ENCODE results near the gene PIF1.

The PIF1 gene

DNA sequence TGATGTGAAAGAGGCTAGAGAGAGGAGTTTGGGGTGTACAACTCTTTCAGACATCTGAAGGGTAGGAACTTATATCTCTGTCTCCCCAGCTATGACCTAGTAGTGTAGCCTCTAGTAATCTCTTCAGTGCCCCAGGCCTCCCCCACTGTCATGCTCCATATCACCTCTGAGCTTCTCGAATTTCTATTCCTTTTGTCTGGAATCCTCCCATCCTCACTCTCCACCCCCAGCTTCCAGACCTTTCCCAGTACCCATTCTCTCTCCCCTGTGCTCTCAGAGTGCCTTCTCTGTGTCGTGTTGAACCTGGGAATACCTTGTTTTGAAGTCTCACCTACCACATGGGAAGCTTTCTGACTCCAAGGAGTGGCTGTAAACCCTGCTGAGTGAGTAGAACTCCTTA is 46.4 kb downstream of the PIF1 start:
- Mint-ChIP-seq H3K27ac (no peak overlapping the region), H3K9me3 (ENCODE audit: low read depth) (no peaks in the 10 kb centered on the region), H3K4me1 (ENCODE audit: low read depth) (peaks cover 7% of the 10 kb centered on the region), H3K27me3 (peaks cover 12% of the 10 kb centered on the region), H3K36me3 (no peaks in the 10 kb centered on the region), H3K4me3 (no peak overlapping the region)

DNA sequence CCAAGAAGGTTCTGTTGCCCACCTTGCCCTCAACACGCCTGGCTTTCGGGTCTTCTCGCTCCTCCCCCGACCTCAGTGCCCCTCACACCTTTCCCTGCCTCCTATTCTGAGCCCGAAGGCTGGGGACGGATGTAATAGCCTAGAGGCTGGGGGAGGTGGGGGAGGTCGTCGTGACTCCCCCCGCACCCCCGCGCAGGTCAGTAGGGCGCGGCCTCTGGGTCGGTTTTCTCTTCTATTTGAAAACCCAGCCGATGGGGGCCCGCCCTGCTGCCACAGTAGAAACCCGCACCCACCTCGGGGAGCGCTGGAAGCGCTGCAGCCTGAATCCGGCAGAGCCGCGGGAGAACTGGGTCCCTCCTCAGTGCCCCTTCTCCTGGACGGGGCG is 49.1 kb downstream of the PIF1 start:
- no peaks in the 10 kb centered on the region for H3K9me3 Mint-ChIP-seq (ENCODE audit: low read depth)

DNA sequence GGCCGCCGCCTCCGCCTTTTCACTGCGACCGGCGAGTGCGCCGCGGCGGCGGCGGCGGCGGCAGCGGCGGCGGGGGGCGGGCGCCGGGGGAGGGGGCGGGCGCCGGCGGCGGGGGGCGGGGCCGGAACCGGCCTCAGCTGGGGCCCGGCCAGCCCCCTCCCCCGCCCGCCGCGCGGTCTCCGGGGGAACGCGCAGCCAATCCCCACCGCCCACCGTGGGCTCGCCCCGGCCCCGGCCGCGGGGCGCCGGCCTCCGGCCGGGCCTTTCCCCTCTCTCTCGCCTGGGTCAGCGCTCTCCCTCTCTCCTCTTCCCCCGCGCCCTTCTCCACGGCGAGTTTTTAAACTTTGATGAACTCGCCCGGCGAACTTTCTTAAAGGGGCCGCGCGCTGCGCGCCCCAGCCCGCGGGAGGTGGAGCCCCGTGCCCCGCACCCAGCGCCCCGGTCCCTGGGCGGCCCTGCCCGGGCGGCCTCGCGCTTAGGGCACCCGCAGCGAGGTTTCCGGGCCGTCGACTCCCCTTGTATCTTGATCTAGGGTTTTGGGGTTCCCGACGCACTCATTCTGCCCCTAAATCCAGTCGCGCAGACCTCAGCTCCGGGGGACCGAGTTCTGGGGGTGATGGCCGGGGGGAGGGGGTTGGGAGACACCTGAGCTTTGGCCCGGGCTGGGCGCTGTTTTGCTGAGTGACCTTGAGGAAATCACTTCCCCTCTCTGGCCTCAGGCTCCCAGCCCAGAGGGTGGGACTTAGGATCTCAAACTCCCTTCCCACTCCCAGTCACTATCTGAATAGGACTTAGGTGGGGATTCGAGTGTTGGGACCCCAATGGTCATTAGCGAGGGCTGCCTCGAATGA is 49.7 kb downstream of the PIF1 start, which contains the start of gene RBPMS2:
TSS of gene RBPMS2 (minus strand) at position 39 of the 851 bp plus-strand sequence. CDS start 270 bp downstream, outside the sequence.
- Mint-ChIP-seq H3K9me3 (ENCODE audit: low read depth) (no peaks in the 10 kb centered on the region), H3K27me3 (peaks cover 21% of the 10 kb centered on the region), H3K4me3 (peak within 1 kb of the TSS; percentile 75), H3K27ac (no peak within 1 kb of the TSS), H3K4me1 (ENCODE audit: low read depth) (peaks cover 7% of the 10 kb centered on the region), H3K36me3 (no peaks in the 10 kb centered on the region)

More for the DNA sequence above, 49.1 kb downstream of the PIF1 start:
- Mint-ChIP-seq H3K27ac (no peak overlapping the region), H3K36me3 (no peaks in the 10 kb centered on the region), H3K4me1 (ENCODE audit: low read depth) (peaks cover 7% of the 10 kb centered on the region), H3K4me3 (peak overlapping the region; percentile 75), H3K27me3 (peaks cover 22% of the 10 kb centered on the region)

DNA sequence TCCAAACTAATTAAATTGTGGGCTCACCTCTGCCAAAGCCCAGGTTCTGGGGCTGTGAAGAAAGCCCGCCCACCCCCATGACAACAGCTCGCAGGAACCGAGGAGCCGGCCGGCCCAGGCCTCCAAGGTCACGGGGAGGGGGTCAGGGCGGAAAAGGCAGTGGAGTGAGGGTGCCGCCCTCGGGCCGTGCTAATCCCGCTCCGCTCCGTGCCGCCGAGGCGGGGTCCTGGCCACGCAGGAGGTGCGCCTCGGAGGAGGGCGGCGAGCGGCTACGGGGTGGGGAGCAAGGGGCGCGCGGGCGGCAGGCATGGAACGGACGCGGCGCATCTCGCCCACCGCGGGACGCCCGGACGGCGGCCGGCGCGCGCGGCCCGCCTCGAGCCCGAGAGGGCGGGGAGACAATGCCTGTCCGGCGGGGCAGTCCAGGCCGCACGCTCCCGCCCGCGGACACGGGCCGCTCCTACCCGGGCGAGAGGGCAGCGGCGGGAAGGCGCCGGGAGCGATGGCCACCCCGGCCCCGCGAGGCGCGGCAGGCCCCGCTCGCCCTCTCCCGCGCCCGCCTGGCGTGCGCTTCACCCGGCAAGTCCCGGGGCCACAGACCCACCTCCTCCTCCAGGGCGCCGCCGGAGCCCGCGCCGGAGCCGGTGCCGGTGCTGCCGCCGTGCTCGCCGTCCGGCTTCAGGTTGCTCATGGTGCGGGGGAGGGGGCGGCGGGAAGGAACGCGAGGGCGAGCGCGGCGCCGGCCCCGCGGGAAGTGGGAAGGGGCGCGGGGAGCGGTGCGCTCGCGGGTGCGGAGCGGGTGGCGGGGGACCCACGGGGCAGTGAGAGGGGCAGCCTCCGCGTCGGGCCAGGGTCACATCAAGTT is 50.6 kb downstream of the PIF1 start:
- Mint-ChIP-seq H3K4me1 (ENCODE audit: low read depth) (peaks cover 7% of the 10 kb centered on the region), H3K27ac (no peak overlapping the region), H3K27me3 (peaks cover 20% of the 10 kb centered on the region), H3K4me3 (peak overlapping the region; percentile 68), H3K36me3 (no peaks in the 10 kb centered on the region), H3K9me3 (ENCODE audit: low read depth) (no peaks in the 10 kb centered on the region)

DNA sequence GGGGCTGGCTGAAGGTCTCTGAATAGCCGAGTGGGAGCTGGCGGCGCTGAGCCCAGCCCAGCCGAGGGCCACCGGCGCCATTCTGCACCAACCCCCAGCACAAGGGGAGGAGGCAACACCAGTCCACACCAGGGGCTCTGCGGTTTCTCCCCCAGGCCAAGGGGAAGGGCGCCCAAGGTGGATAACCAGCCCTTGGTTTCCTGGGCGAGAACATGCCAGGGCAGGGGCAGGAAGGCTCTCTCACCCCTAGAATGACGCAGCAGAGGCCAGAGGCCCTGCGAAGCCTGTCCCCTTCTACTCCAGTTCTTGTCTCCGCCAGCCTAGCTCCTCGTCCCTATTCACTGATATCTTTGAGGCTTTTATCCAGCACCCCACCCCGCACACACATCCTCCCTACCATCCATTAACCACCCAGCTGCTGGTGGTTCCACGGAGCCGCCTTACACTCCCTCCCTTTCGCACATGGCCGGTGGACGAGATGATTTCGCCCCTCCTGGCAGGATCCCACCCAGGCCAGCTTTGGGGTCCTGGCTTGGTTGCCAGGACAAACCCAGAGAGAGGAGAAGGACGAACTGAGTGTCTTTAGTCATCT is 51.3 kb downstream of the PIF1 start:
- Mint-ChIP-seq H3K9me3 (ENCODE audit: low read depth) (no peaks in the 10 kb centered on the region), H3K36me3 (no peaks in the 10 kb centered on the region), H3K27me3 (peaks cover 19% of the 10 kb centered on the region), H3K27ac (no peak overlapping the region), H3K4me1 (ENCODE audit: low read depth) (peaks cover 7% of the 10 kb centered on the region), H3K4me3 (peak overlapping the region; percentile 68)

DNA sequence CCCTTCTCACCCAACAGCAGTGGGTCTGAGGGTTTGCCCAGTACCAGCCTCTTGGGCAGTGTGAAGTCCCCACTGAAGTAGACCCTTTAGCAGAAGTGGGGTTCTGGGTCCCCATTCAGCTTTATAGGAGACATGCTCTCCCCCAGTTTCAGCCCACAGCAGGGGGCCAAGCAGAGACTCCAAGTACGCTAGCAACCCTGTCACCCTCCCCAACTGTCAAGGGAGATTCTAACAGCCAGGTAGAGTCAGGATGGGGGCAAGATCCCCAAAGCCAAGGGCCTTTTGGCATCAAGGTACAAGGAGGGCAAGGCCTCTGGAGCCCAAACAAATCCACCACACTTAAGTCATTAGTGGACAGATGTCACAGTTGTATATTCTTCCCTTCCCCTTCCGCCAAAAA is 51.8 kb downstream of the PIF1 start:
- Mint-ChIP-seq H3K36me3 (no peaks in the 10 kb centered on the region), H3K27me3 (peaks cover 19% of the 10 kb centered on the region), H3K27ac (no peak overlapping the region), H3K9me3 (ENCODE audit: low read depth) (no peaks in the 10 kb centered on the region), H3K4me3 (peak overlapping the region; percentile 67), H3K4me1 (ENCODE audit: low read depth) (peaks cover 7% of the 10 kb centered on the region)

DNA sequence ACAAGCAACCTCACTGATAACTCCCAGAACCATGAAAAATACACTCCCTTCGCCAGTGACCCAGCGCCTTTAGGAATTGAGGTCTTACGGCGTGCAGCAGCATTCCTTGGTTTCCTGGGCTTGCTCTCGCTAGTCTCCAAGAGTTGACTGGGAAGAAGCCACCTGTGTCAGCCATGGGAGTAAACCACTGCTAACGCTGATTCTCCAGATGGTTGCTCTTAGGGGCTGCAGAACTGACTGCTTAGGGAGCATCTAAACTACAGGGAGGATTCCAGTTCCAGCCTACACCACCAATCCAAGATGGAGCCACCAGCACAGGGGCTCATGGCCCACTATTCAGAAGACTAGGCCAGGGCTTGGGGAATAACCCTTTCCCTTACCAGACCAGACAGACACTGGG is 52.5 kb downstream of the PIF1 start:
- Mint-ChIP-seq H3K9me3 (ENCODE audit: low read depth) (no peaks in the 10 kb centered on the region), H3K36me3 (no peaks in the 10 kb centered on the region), H3K27me3 (peaks cover 19% of the 10 kb centered on the region), H3K27ac (no peak overlapping the region), H3K4me1 (ENCODE audit: low read depth) (peaks cover 7% of the 10 kb centered on the region), H3K4me3 (no peak overlapping the region)

DNA sequence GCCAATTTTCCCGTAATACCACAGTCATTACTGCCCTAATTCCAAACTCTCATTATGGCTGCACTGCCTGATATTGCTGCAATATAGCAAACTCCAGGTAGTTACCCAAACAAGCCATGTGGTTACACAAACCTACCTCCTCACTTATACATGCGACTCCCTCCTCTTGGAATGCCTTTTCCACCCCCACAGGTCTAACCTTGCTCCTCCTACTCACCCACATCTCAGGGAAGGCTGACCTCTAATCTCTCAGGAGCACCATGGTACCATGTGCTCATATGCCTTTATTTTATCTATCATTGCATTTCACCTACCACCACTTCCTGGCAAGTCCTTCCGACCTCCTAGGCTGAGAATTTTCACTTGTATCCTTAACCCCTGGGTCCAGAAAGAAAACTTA is 53.0 kb downstream of the PIF1 start:
- H3K4me1 Mint-ChIP-seq (ENCODE audit: low read depth): peaks cover 7% of the 10 kb centered on the region
- H3K27ac Mint-ChIP-seq: no peak overlapping the region
- H3K9me3 Mint-ChIP-seq (ENCODE audit: low read depth): no peaks in the 10 kb centered on the region
- H3K27me3 Mint-ChIP-seq: peaks cover 19% of the 10 kb centered on the region
- no peak overlapping the region for H3K4me3 Mint-ChIP-seq
- H3K36me3 Mint-ChIP-seq: no peaks in the 10 kb centered on the region

DNA sequence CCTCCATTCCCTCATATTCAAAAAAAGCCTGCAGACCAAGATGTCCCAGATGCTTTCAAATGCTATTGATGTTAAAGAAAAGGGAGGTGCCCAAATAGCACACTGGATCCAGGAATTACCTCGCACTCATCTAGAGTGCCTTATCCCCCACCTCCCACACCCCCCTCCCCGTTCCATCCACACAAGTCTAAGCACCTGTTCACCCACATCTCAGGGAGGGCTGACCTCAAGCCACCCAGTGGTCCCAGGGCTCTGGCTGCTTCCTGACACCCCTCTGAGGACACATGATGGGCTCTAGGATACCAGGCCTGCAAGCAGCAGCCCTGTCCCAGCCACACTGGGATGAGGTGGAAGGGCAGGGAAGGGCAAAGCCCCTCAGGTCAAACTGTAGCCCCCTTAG is 54.8 kb downstream of the PIF1 start:
- H3K27me3 Mint-ChIP-seq: peaks cover 16% of the 10 kb centered on the region
- H3K9me3 Mint-ChIP-seq (ENCODE audit: low read depth): no peaks in the 10 kb centered on the region
- H3K36me3 Mint-ChIP-seq: no peaks in the 10 kb centered on the region
- H3K27ac Mint-ChIP-seq: no peak overlapping the region
- peaks cover 4% of the 10 kb centered on the region for H3K4me1 Mint-ChIP-seq (ENCODE audit: low read depth)
- H3K4me3 Mint-ChIP-seq: no peak overlapping the region

DNA sequence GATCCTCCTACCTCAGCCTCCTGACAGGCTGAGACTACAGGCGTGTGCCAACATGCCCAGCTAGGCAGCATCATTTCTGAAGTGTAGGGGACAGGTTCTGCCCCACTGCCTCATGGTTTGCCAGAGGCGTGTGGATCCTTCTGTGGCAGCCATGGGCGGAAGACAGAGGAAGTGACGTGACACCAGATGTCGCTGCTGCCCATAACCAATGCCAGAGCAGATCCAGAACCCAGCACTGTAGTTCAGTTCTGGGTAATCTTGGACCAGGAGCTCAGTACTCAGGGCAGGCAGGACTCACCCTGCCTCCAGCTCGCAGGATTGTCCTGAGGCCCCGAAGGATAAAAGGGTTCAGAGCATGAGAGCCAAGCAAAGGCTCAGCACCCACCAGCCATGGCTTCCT is 58.2 kb downstream of the PIF1 start:
- Mint-ChIP-seq H3K4me1 (ENCODE audit: low read depth) (no peaks in the 10 kb centered on the region), H3K36me3 (no peaks in the 10 kb centered on the region), H3K27ac (no peak overlapping the region), H3K9me3 (ENCODE audit: low read depth) (no peaks in the 10 kb centered on the region), H3K4me3 (no peak overlapping the region), H3K27me3 (peaks cover 3% of the 10 kb centered on the region)

DNA sequence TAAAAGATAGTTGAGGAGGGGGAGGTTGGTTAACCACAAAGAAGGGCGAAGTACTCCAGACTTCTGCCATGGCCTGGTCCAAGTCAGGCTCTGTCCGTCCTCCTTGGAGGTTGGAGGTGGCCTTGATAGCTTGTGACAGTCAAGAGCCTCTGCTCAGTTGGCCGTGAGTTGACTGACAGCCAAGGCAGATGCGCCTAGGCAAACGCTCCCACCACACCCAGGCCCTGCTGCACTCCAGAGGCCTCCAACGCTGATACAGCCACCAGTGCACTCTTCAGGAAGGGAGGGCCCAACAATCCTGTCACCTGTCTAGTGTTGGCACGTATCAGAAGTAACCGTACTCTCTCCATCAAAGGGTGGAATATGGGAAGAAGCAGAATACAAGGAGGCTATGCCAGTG is 59.4 kb downstream of the PIF1 start:
- Mint-ChIP-seq H3K9me3 (ENCODE audit: low read depth) (no peaks in the 10 kb centered on the region), H3K4me3 (no peak overlapping the region), H3K27me3 (peaks cover 2% of the 10 kb centered on the region), H3K27ac (no peak overlapping the region), H3K36me3 (no peaks in the 10 kb centered on the region), H3K4me1 (ENCODE audit: low read depth) (no peaks in the 10 kb centered on the region)

Data from activated naive CD8-positive, alpha-beta T cell (primary cell).